HG03135 (cell line): Measurements from ENCODE around the gene GGTA1.
"Not testable (repeated sequence)": the region's sequence is repeated elsewhere in the genome, so short reads cannot be mapped to it uniquely, and the experiment has no call there.

Experiments used
- ATAC-seq: cut with Tn5 transposase; IDR thresholded peaks from one replicate; pipeline ENCODE4 v1.9.1; 2021; ENCODE audit warnings: mild to moderate bottlenecking, moderate library complexity; ENCODE audit not compliant: unreplicated experiment

Gene GGTA1

DNA sequence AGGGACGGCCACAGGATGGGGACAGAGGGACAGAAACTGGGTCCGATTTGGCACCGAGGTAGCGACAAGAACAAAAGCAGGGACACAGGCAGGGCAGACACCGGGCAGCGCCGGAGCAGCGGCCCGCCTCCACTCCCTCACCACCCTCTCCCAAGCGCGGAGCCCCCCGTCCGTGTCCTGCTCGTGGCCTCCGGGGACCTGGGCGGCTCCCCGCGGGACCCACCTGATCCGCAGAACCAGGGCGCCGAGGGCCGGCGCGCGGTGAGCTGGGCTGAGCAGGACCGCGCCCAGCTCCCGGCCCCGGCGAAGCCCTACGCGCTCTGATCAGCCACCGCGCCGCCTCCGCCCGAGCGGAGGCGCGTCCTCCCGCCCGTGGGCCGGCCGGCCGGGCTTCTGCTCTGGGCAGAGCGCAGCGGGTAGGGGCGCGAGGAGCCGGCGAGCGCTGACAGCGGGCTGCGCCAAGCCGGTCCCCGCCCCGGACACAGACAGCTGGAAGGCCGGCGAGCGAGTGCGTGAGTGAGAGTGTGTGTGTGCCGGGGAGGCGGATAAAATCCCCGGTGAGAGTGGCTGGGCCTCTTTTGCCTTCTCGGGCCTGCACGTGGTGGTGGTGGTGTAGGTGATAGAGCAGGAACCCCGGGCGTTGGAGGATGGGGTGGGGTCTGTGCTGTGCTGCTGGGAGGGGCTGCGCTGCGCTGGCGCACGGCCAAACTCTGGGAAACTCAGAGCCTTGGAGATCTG lies at the start of gene GGTA1:
Gene GGTA1, minus strand, starts transcription at position 418 of the 738 bp plus-strand sequence. CDS start 31,922 bp downstream, outside the sequence.
- ATAC-seq = no peak

DNA sequence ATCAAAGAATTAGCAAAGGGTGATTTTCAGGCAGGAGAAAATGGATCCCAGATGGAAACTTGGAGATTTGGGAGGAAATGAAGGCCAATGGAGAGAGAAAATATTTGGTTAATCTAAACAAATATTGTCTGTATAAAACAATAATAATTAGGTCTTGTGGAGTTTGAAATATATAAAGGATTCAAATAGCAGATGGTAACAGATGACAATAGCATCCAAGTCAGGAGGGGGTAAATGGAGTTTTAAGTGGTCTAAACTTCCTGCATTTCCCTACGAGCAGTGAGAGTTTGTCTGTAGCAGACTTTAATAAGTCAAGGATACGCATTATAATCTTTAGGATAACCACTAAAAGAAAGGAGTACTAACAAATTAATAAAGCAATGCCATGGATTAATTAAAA lies 49.0 kb upstream of the GGTA1 start:
- ATAC-seq = no peak

DNA sequence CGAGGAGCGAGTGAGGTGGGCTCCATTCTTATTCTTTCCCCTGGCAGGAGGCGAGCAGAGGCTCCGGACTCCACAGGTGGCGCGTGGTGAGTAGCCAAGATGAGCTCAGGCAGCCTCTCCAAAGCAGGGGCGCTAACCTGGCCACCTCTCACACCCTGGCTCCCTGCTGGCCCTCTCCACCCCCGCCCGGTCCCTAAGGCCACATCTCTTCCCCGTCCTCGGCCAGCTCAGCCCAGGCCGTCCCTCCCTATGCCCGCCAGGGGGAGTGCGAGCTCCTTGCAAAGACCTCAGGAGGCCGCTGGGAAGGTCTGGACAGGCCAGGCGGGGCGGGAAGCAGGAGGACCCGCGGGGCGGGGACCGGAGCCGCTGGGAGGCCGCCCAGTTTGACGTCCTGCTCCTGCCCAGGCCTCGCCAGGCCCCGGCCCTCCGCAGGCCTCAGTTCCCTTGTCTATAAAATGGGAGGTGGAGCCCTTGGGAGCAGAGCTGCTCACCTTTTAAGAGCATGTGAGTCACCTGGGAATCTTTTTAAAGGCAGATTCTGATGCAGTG lies 46.3 kb upstream of the GGTA1 start:
- ATAC-seq = peak; percentile 72

DNA sequence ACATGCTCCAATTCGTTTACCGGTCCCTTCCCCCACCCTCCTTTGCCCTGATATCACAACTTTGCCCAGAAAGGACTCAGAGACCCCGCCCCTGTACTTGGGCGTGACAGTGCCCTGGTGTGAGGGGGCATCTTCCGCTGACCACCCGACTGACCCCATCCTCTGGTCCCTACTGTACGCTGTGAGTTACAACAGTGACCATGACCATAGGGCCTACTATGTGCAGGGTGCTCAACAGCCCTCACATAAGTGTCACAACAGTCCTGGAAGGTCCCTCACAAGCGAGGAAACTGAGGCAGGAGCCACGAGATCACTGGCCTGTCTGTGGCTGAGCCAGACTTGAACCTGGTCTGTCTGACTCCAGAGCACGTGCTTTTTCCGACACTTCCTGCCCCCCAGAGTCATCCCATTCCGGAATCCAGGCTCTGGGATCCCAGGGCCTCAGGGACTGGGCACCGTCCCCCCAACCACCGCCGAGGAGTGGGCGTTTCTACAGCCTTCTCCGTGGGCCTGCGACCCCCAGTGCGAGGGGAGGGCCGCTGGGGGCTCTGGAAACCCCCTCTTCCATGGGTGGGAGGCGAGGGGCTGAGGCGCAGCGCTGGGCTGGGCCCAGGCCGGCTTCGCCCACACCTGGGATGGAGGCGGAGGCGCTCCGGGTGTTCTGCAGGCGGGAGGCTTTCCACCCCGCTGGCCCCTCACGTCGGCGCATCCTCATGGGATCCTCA lies 45.7 kb upstream of the GGTA1 start:
- ATAC-seq = no peak

DNA sequence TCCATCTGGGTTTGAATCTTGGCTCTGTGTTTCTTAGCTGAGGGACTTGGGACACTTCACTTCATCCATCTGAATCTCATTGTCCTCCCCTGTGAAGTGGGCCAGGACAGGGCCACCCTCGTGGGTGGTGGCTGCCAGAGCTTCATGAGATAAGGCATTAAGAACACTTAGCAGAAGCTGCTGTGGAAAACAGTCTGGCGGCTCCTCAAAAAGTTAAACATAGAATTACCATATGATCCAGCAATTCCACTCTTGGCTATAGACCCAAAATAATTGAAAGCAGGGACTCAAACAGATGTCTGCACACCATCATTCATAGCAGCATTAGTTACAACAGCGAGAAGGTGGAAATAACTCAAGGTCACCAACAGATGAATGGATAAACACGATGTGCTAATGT lies 42.4 kb upstream of the GGTA1 start:
- no peak for ATAC-seq

DNA sequence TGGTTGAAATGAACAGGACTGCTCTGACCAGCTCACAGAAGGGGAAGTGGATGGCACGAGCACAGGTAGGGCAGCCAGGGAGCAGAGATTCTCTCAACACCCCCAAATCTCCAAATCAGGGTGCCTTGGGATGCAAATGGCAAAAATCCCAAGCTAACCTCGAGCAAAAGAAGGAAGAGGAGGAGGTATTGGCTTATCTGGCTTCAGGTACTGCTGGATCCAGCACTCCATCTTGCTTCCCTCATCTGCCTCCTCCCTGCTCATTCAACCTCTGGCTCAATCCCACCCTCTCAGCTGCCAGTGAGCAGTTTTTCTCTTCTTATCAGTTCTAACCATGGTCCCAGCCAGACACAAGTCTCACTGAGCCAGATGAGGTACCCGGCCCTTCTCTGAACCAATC lies 41.6 kb upstream of the GGTA1 start:
- ATAC-seq = no peak

DNA sequence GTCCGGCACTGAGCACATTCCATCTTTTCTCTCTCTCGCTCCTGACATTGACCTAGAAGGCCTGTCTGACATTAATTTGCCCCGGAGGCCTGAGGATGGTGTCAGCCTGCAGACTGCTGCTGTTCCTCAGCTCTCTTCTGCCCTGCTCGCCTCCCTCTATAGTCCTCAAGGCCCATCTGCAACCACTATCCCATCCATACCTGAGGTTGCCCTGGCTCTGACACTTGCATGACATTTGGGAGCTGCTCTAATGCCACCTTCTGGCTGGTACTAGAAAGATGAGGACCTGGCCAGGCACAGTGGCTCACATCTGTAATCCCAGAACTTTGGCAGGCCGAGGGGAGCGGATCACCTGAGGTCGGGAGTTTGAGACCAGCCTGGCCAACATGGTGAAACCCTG lies 38.6 kb upstream of the GGTA1 start:
- no peak for ATAC-seq

DNA sequence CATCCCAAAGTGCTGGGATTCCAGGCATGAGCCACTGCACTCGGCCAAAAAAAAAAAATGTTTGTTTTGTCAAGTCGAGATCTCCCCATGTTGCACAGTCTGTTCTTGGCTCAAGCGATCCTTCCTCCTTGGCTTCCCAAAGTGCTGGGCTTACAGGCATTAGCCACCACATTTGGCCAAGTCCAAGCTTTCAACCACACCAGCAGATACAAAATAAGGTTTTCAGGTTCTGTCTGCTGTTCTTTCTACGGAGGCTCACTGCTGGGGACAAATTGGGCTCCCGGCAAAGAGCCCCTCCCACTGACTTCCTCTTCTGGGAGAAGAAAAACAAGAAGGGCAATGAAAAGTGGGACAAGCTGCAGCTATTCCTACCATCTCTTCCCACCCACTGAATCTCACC lies 37.6 kb upstream of the GGTA1 start:
- ATAC-seq = no peak

DNA sequence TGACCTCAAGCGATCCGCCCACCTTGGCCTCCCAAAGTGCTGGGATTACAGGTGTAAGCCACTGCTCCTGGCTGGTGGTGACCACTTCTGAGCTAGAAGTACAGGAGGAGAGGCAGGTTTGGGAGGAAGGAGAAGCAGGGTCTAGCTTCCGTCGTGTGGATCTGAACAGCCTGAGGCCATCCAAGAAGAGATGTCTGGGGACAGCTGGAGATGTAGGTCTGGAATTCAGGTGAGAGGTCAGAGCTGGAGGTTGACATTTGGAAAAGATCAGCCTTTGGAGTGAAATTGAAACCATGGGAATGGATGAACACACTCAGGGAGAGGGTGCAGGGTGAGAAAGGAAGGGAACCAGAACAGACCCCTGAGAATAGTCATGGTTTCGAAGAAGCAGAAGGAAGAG lies 33.2 kb upstream of the GGTA1 start:
- no peak for ATAC-seq

DNA sequence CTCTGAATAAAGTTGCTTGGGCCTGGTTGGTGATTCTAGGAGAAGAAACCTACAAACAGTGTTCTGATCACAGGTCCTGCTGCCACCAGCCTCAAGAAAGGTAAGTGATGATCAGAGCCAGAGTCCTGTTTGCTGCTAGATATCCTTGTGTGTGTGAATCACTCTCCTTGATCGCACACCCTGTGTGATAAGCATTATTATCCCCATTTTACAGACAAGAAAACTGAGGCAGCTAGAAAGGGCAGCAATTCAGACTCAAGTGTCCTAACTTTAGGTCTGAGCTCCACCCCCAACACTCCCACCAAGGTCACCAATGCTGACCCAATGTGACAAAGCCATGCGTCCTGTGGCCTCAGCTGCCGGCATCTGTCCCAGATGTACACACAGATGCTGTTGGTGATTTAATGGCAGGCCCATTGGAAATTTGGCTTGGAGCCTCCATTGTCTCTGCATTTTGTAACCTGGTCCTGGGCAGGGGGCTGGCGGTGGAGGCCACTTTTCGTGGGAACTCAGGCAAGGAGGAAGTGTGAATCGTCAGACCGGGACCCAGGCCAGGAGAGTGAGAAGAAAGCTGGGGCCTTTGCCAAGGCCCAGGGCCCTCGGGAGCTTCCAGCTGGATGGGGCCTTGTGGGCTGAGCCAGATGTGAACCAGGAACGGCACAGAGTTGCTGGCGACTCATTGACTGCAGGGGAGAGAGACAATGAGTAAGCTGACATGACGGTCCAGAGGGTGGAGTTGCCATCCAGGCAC lies 29.8 kb upstream of the GGTA1 start:
- ATAC-seq = no peak

DNA sequence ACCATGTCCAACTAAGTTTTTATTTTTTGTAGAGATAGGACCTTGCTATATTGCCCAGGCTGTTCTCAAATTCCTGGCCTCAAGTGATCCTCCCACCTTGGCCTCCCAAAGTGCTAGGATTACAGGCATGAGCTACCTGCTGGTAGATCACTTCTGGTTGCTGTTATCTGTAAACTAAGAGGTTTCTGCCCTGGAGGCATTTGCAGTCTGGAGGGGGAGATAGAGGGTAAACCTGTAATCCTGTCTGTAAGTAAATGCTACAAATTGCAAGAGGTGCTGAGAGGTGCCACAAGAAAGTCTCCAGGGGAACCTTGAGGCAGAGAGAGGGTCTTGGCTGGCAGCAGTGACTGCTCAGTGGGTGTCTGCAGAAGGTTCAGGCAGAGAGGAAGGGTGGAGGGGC lies 29.0 kb upstream of the GGTA1 start:
- no peak for ATAC-seq

DNA sequence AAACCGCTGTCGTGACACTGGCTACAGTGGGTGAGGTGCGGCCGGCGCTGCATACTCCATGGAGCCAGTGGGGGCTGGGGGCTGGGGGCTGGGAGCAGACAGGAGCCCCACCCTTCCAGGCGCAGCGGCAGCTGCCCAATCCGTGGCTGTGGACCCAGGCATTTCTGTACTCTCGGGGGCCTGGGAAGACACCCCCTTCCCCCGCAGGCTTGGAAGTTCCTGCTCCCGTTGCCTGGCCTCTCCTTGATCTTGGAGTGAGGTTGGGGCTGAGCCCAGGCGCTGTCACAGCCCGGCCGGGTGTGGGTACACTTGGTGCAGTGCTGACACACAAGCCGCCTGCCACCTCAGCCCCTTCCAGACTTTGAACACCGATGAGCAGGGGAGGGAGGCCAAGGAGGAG lies 27.7 kb upstream of the GGTA1 start:
- ATAC-seq = no peak

DNA sequence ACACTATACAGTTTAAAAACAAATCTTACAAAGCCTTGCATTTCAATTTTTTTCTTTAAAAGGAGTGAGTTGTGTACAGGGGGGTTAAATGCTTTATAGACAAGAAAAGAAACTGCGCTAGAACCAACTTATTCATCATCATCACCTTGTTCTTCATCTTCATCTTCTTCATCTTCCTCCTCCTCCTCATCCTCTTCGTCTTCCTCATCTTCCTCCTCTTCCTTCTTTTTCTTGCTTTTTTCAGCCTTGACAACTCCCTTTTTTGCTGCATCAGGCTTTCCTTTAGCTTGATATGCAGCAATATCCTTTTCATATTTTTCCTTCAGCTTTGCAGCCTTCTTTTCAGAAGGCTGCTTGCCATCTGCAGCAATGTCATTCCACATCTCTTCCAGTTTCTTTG lies 20.0 kb upstream of the GGTA1 start:
- not testable (repeated sequence) for ATAC-seq

DNA sequence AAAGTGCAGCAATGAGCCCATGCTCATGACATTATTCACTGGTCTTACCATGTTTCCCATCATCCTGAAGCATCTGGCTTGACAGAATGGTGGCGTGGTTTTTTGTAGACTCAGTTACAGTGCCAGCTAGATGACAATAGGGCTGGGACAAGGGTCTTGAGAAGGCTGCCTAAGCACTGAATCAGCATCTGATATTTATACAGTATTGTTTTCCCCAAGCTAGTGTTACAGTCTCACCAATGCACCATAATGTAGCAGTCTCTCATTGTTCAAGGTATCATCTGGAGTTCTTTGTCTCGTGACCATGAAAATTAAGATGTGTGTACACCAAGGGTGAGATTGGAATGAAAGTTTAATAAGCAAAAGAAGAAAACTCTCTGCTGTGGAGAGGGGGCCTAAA lies 19.0 kb upstream of the GGTA1 start:
- no peak for ATAC-seq

DNA sequence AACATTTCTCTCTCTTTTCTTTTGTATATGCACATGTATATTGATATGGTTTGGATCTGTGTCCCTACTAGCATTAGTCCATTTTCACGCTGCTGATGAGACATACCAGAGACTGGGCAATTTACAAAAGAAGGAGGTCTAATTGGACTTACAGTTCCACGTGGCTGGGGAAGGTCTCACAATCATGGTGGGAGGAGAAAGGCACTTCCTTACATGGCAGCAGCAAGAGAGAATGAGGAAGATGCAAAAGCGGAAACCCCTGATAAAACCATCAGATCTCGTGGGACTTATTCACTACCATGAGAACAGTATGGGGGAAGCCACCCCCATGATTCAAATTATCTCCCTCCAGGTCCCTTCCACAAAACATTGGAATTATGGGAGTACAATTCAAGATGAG lies 13.5 kb upstream of the GGTA1 start:
- ATAC-seq = not testable (repeated sequence)

DNA sequence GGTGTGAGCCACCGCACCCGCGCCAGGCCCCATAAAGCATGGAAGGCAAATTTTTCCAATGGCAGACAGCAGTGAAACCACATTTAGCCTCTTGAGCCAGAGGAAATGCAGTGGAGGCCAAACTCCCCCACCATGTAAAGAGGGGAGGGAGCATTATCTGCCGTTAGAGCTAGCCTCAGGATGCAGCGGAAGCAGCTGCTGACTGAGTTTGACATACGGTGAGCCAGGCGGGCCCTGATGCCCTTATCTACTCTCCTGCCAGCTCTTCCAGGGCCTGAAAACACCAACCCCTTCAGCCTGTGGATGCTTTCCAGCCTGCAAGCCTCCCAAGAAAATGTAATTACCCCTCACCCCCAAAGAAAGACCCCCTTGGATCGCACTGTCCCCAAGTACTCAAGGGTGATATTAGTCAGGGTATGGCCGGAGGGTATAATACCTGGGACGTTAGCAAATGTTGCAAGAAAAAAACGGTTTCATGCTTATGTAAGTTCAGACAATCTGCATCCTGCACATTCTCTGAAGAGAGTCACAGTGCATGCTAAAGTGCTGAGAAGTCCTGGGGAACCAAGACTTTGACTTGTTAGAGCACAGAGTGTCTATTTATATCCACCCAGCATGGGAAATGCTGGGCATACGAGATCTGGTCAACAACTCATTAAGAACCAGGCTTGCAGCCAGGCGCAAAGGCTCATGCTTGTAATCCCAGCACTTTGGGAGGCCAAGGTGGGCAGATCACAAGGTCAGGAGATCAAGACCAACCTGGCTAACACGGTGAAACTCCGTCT lies 11.3 kb upstream of the GGTA1 start:
- no peak for ATAC-seq

DNA sequence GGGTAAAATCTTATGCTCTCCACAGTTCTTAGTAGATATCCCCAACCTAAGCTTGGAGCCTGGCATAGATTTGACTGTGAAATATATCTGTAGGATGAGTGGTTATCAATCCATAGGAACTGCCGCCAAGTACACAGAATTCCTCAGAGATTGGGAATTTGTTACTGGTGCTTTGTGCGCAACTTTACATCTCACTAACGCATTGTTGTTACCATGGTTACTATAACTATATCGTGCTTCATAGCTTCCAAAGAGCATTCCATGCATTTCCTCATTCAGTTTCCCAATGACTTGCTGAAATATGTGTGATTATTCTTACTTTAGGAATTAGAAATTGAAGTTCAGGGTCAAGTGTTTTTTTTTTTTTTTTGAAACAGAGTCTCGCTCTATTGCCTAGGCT lies 9.5 kb upstream of the GGTA1 start:
- no peak for ATAC-seq

DNA sequence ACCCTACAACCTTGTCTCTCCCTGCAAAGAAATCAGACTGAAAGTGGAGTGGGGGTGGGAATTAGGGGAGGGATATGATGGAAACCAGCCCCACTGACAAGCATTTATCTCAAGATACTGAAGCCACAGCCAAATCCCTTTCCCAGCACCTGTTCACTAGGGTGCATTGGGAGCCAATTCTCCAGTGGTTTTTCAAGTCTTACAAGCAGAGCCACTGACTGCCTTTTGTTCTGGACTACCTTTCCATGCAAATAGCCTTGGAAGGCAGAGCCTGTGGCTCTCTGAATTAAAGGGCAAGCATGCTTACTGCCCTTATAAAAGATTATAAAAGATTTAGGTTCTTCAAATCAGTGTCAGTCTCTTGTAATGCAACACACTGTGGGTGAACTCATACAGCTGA lies 8.8 kb upstream of the GGTA1 start:
- ATAC-seq = no peak

DNA sequence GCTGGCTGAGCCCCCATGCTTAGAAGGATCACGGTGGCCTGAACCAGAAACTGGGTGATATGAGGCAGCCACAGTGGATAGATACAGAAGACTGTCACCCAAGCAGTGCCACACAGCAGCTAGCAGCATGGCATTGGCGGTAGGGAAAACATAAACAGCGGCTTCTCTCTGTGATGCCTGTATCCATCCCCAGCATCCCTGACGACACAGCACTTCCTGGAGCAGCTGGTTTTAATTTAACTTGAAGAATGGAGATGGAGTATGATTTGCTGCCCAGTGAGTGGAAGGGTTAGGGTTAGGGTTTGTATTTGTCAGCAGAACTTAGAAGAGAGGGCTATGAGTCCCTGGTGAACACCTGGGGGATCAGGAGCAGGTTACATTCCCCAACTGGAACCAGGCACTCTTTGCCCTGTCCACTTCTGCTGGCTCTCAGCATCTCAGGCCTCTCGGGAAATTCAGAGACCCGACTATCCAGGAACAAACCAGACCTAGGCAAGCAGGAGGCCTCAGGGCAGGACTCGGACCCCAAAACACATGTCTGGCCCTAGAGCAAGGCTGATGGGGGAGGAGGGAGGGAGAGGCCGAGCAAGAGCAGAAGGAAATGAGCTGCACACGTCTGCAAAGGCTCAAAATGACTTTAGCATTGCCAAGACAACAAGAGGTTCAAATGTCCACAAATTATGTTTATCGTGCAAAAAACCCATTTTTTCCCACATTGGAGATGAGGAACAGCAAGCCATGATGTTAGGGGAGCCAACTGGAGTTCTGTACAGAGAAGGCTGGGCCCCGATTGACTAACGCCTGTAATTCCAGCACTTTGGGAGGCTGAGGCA lies 6.5 kb upstream of the GGTA1 start:
- ATAC-seq = no peak

DNA sequence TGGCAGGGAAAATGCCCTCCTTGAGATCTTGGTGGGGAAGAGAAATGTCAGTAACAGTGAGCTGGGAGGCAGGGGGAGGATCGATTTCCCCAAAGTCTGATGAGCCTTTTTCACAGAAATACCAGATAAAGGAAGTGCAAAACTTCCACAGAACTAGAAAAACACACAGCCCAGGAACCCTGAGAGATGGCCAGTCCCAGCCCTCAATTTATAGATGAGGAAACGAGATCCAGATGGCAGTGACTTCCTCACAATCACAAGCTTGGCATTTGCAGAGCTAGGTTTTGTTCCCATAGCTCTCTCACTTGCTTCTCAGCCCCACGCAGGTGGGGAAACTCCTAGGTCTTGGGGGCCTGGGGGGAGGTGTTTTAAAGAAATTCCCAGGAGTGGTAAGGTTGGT lies 3.8 kb upstream of the GGTA1 start:
- no peak for ATAC-seq
